ENCODE measurements around the gene PPP1R14B. TPM values are rescaled to one million over a fixed set of nuclear protein-coding genes. Genes with fewer than 3 reads are reported as not detected.
A peak's percentile ranks its signal among the peaks of the same experiment; 100 is the strongest.

The PPP1R14B gene
- total RNA-seq, 2 donors from 2014 or later = 87.7 to 112 TPM

DNA sequence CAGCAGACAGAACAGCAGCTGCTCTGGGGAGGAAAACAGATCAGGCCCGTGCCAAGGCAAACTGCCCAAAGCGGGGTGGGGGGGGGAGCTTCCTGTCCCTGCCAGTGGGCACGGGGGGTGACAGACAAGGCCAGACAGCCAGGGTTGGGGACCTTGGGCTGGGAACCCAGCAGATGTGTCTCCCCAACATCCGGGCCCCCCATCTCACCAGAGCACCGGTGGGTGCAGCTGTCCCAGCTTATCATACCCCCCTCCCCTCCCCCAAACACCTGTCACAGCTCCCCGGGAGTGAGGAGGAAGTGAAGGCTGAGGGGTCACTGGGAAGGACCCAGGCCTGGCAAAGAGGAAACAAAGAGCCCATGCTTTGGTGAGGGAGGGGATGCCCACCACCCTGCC, 1.3 kb downstream of the PPP1R14B start:
- peak overlapping the region; percentile 91 to 94 (median 92) for H3K27ac ChIP-seq
- DNase-seq (peak; percentile 77 to 90 (median 84)), ATAC-seq (no peak)
- H3K36me3 ChIP-seq (replicated peaks in 1 of 2; ENCODE audit: insufficient read depth in 1 of 2, low read depth in 2 of 2) = no peaks in the 10 kb centered on the region
- H3K4me1 ChIP-seq = peaks cover 47% of the 10 kb centered on the region
- H3K4me3 ChIP-seq = peak overlapping the region in 1 of 2 donors; percentile 84
- no peaks in the 10 kb centered on the region for H3K9me3 ChIP-seq
- H3K27me3 ChIP-seq = no peaks in the 10 kb centered on the region
- TF ChIP-seq, protein P1, sequence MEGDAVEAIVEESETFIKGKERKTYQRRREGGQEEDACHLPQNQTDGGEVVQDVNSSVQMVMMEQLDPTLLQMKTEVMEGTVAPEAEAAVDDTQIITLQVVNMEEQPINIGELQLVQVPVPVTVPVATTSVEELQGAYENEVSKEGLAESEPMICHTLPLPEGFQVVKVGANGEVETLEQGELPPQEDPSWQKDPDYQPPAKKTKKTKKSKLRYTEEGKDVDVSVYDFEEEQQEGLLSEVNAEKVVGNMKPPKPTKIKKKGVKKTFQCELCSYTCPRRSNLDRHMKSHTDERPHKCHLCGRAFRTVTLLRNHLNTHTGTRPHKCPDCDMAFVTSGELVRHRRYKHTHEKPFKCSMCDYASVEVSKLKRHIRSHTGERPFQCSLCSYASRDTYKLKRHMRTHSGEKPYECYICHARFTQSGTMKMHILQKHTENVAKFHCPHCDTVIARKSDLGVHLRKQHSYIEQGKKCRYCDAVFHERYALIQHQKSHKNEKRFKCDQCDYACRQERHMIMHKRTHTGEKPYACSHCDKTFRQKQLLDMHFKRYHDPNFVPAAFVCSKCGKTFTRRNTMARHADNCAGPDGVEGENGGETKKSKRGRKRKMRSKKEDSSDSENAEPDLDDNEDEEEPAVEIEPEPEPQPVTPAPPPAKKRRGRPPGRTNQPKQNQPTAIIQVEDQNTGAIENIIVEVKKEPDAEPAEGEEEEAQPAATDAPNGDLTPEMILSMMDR (IDR thresholded peaks at IDR 0.05) = no peak
- no peak for TF ChIP-seq POLR2A (IDR thresholded peaks at IDR 0.05)
- intact Hi-C loops (cut with DNase I) = no loop called here
- whole genome bisulfite sequencing, 2 donors = 0% methylated on average over 3 to 5 of the region's 6 CpGs

DNA sequence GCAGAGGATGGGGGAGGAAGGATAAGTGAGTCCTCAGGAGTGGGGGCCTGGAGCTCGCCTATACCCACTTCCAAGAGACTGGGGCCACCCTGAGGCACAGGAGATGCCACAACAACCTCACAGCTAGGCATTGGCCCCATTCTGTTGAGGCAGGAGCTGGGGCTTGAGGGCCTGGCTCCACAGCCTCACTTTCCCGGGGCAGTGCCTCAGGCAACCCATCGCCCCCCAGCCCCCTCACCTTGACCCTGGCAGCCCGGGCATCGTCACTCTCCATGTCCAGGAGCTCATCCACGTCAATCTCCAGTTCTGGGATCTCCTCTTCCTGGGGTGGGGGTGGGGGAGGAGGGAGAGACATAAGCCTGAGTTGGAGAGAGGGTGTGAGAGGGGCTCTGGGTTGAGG, 1.8 kb downstream of the PPP1R14B start:
- no peaks in the 10 kb centered on the region for H3K9me3 ChIP-seq
- H3K4me3 ChIP-seq = no peak overlapping the region
- no peaks in the 10 kb centered on the region for H3K36me3 ChIP-seq (replicated peaks in 1 of 2; ENCODE audit: insufficient read depth in 1 of 2, low read depth in 2 of 2)
- 0 to 5% methylated on average over 2 to 6 of the region's 6 CpGs for WGBS, 2 donors
- no peak for TF ChIP-seq POLR2A (IDR thresholded peaks at IDR 0.05)
- TF ChIP-seq, protein P1 (IDR thresholded peaks at IDR 0.05) = no peak
- peaks cover 51% of the 10 kb centered on the region for H3K4me1 ChIP-seq
- H3K27me3 ChIP-seq = no peaks in the 10 kb centered on the region
- DNase-seq = no peak
- peak overlapping the region; percentile 91 to 94 (median 92) for H3K27ac ChIP-seq
- ATAC-seq = no peak
- intact Hi-C loops (cut with DNase I) = no loop called here

DNA sequence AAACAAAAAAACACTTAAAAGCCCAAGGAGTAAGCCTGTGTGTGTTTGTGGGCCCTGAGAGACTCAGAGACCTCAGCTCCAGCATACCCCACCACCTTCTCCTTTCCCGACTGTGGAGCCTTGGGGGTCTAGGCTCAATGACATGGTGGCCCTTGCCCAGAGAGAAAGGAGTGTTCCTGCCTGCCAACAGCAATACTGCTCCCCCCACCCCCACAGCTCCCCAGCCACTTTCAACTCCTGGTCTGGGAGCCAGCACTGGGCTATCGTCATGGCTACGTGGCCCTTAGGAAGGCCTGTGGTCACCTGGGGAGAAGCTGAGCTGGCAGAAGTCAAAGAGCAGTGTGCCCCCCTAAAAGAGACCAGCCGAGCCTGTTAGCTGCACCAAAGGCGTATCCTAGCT, 2.6 kb downstream of the PPP1R14B start:
- Histone ChIP-seq H3K27ac (peak overlapping the region in 3 of 4 donors; percentile 91 to 100 (median 94)), H3K36me3 (replicated peaks in 1 of 2; ENCODE audit: insufficient read depth in 1 of 2, low read depth in 2 of 2) (no peaks in the 10 kb centered on the region), H3K4me3 (no peak overlapping the region), H3K4me1 (peaks cover 60% of the 10 kb centered on the region), H3K9me3 (no peaks in the 10 kb centered on the region), H3K27me3 (no peaks in the 10 kb centered on the region)
- TF ChIP-seq, protein P1 (IDR thresholded peaks at IDR 0.05) = no peak
- TF ChIP-seq POLR2A (IDR thresholded peaks at IDR 0.05) = no peak
- DNase-seq = no peak
- ATAC-seq = no peak
- intact Hi-C loops (cut with DNase I) = no loop called here
- 33 to 38% methylated on average over 5 of the region's 5 CpGs for WGBS, 2 donors

DNA sequence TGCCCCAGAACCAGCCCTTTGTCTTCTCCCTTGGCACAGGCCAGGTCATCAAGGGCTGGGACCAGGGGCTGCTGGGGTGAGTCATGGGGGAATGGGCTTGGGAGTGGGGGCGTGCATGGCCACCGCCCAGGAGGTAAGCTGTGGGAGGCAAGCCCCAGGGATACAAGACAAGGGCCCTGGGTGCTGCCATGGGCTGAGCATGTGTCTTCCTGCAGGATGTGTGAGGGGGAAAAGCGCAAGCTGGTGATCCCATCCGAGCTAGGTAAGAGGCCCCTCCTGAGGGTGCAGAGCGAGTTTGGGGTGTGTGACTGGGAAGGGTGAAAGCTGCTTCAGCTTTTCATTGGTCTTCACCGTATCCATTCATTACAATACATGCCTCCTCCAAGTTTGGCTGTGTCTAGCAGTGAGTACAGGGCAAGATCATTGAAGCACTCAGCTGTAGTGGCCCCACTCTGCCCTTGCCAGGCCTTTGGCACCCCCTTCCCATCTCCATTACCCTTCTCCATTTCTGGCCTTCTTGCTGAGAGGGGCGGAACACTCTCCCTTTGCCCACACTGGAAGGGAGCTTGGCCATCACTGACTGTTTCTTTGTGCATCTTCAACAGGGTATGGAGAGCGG, 3.4 kb downstream of the PPP1R14B start:
- intact Hi-C loops (cut with DNase I) = no loop called here
- H3K4me1 ChIP-seq = peaks cover 67% of the 10 kb centered on the region
- no peak for TF ChIP-seq POLR2A (IDR thresholded peaks at IDR 0.05)
- TF ChIP-seq, protein P1 (IDR thresholded peaks at IDR 0.05) = no peak
- ATAC-seq = no peak
- peak overlapping the region; percentile 98 to 100 (median 100) for H3K27ac ChIP-seq
- H3K27me3 ChIP-seq = no peaks in the 10 kb centered on the region
- H3K9me3 ChIP-seq = no peaks in the 10 kb centered on the region
- H3K36me3 ChIP-seq (replicated peaks in 1 of 2; ENCODE audit: insufficient read depth in 1 of 2, low read depth in 2 of 2) = no peaks in the 10 kb centered on the region
- H3K4me3 ChIP-seq = no peak overlapping the region
- DNase-seq = no peak
- 74 to 75% methylated on average over 8 of the region's 8 CpGs for WGBS, 2 donors
